GM23338 (cell line): ENCODE data around the gene AGR3. TPM values are rescaled to one million over a fixed set of nuclear protein-coding genes. Genes with fewer than 3 reads are reported as not detected.
"Not testable (repeated sequence)": the region's sequence is repeated elsewhere in the genome, so short reads cannot be mapped to it uniquely, and the experiment has no call there.

ENCODE experiments used
- ATAC-seq: fragments of 200-7000 bp; cut with Tn5 transposase; 3 replicates; pipeline ENCODE4 v1.9.1; 2020
- DNase-seq: peaks from one replicate; pipeline ENCODE4 v3.0.0-alpha.2; 2015; ENCODE audit warnings: low spot score
- H2AFZ ChIP-seq: fragments of 200-600 bp; sonication (generic); 2 replicates; pipeline ENCODE4 v1.8.0; 2016; ENCODE audit warnings: antibody characterized with exemption, mild to moderate bottlenecking, moderate library complexity
- H3F3A ChIP-seq: fragments of 200-600 bp; sonication (generic); replicated peaks from 2 replicates; pipeline ENCODE4 v1.8.0; 2017; ENCODE audit warnings: antibody characterized with exemption, mixed run types, low read depth
- H3K27ac ChIP-seq: fragments of 200-600 bp; sonication (generic); 2 replicates; pipeline ENCODE4 v1.6.1; 2016; ENCODE audit warnings: low read depth
- H3K27me3 ChIP-seq: fragments of 200-600 bp; sonication (generic); 2 replicates; pipeline ENCODE4 v1.8.0; 2016; ENCODE audit warnings: mild to moderate bottlenecking, mixed run types, moderate library complexity; ENCODE audit not compliant: insufficient read depth
- H3K36me3 ChIP-seq: fragments of 200-600 bp; sonication (generic); 2 replicates; pipeline ENCODE4 v1.8.0; 2016; ENCODE audit warnings: mild to moderate bottlenecking; ENCODE audit not compliant: insufficient read depth
- H3K4me1 ChIP-seq: fragments of 200-600 bp; sonication (generic); 2 replicates; pipeline ENCODE4 v1.8.0; 2016; ENCODE audit warnings: mild to moderate bottlenecking, moderate library complexity; ENCODE audit not compliant: insufficient read depth
- H3K4me2 ChIP-seq: fragments of 200-600 bp; sonication (generic); 2 replicates; pipeline ENCODE4 v1.7.1; 2017; ENCODE audit warnings: mixed run types
- H3K4me3 ChIP-seq: fragments of 200-600 bp; sonication (generic); 2 replicates; pipeline ENCODE4 v1.6.1; 2016; ENCODE audit warnings: mixed run types
- H3K79me2 ChIP-seq: fragments of 200-600 bp; sonication (generic); replicated peaks from 2 replicates; pipeline ENCODE4 v1.8.0; 2017; ENCODE audit warnings: mild to moderate bottlenecking; ENCODE audit not compliant: insufficient read depth
- H3K9me2 ChIP-seq: fragments of 200-600 bp; sonication (generic); 2 replicates; pipeline ENCODE4 v1.8.0; 2017; ENCODE audit not compliant: insufficient read depth
- H4K20me1 ChIP-seq: fragments of 200-600 bp; sonication (generic); replicated peaks from 2 replicates; pipeline ENCODE4 v1.8.0; 2017; ENCODE audit warnings: mild to moderate bottlenecking; ENCODE audit not compliant: insufficient read depth
- H3K27ac Mint-ChIP-seq: 2 replicates; pipeline ENCODE4 v1.8.0; 2020; ENCODE audit warnings: inconsistent platforms, mild to moderate bottlenecking, moderate library complexity, mixed read lengths
- H3K27me3 Mint-ChIP-seq: 3 replicates; pipeline ENCODE4 v1.8.0; 2022; ENCODE audit warnings: low read depth, mild to moderate bottlenecking, moderate library complexity, mixed read lengths, inconsistent platforms; ENCODE audit not compliant: insufficient read depth, poor library complexity
- H3K36me3 Mint-ChIP-seq: 3 replicates; pipeline ENCODE4 v1.8.0; 2021; ENCODE audit warnings: low read depth, mild to moderate bottlenecking, inconsistent platforms, moderate library complexity, mixed read lengths
- H3K4me1 Mint-ChIP-seq: 3 replicates; pipeline ENCODE4 v1.8.0; 2020; ENCODE audit warnings: mild to moderate bottlenecking, inconsistent platforms, mixed read lengths
- H3K4me3 Mint-ChIP-seq: 3 replicates; pipeline ENCODE4 v1.8.0; 2021; ENCODE audit warnings: moderate library complexity, mild to moderate bottlenecking, inconsistent platforms, mixed read lengths
- H3K9me3 Mint-ChIP-seq: 3 replicates; pipeline ENCODE4 v1.8.0; 2020; ENCODE audit warnings: moderate library complexity, mild to moderate bottlenecking, inconsistent platforms, mixed read lengths
- CREB1 ChIP-seq: fragments of 250-450 bp; sonication (Bioruptor Pico); IDR thresholded peaks from 2 replicates; pipeline ENCODE4 v1.5.0; 2020; ENCODE audit warnings: low read depth, mild to moderate bottlenecking, moderate library complexity
- EZH2phosphoT487 ChIP-seq: fragments of 200-600 bp; sonication (generic); IDR thresholded peaks from one replicate; pipeline ENCODE4 v1.8.1; 2018; ENCODE audit warnings: antibody characterized with exemption; ENCODE audit not compliant: unreplicated experiment
- JUNB ChIP-seq: IDR thresholded peaks from one replicate; pipeline ENCODE4 v1.6.1; 2016; ENCODE audit warnings: antibody characterized with exemption; ENCODE audit not compliant: unreplicated experiment
- NANOG ChIP-seq: IDR thresholded peaks from 2 replicates; pipeline ENCODE4 v1.6.1; 2016; ENCODE audit warnings: antibody characterized with exemption, borderline replicate concordance
- POLR2AphosphoS5 ChIP-seq: IDR thresholded peaks from 2 replicates; pipeline ENCODE4 v1.6.1; 2016; ENCODE audit warnings: antibody characterized with exemption, low read depth
- ZNF114 ChIP-seq: fragments of 250-450 bp; sonication (Bioruptor Pico); IDR thresholded peaks from 2 replicates; pipeline ENCODE4 v1.5.0; 2020; ENCODE audit warnings: mild to moderate bottlenecking, moderate library complexity
- ZNF331 ChIP-seq: fragments of 250-450 bp; sonication (Bioruptor Pico); IDR thresholded peaks from 2 replicates; pipeline ENCODE4 v1.5.0; 2020; ENCODE audit warnings: low read depth, mild to moderate bottlenecking, moderate library complexity
- polyA plus RNA-seq: library from polyadenylated mRNA; unstranded; fragments of >200 nt; fragmentation: Nextera tagmentation; extraction: Ambion mirVana; gene quantifications from 2 replicates; pipeline ENCODE4 v1.2.1, GENCODE V29; 2016
- total RNA-seq: library from RNA; depleted of rRNA; stranded (reverse); fragments of >200 nt; shearing (Covaris generic); gene quantifications from 2 replicates; pipeline ENCODE4 v1.2.3, GENCODE V29; 2014
- TF ChIP-seq, protein P1 (sequence below): fragments of 250-450 bp; sonication (Bioruptor Pico); IDR thresholded peaks from 2 replicates; pipeline ENCODE4 v1.5.0; 2020; ENCODE audit warnings: mild to moderate bottlenecking, moderate library complexity
- TF ChIP-seq, protein P2 (sequence below): IDR thresholded peaks from 2 replicates; pipeline ENCODE4 v1.6.1; 2016; ENCODE audit warnings: antibody characterized with exemption
- TF ChIP-seq, protein P3 (sequence below): IDR thresholded peaks from one replicate; pipeline ENCODE4 v1.6.1; 2018; ENCODE audit warnings: antibody characterized with exemption; ENCODE audit not compliant: unreplicated experiment

Gene AGR3
- total and polyA plus RNA-seq, 2 experiments from 2014 or later = not detected

DNA sequence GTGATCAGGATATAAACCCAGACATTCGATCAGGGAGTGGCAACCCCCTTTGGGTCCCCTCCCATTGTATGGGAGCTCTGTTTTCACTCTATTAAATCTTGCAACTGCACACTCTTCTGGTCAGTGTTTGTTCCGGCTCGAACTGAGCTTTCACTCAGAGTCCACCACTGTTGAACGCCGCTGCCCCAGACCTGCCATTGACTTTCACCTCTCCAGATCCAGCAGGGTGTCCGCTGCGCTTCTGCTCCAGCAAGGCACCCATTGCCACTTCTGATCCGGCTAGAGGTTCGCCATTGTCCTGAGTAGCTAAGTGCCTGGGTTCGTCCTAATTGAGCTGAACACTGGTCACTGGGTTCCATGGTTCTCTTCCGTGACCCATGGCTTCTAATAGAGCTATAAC, 28.6 kb downstream of the AGR3 start:
- not testable (repeated sequence) for H3K27me3 Mint-ChIP-seq, H3K4me3 ChIP-seq, H3K36me3 Mint-ChIP-seq, H3F3A ChIP-seq, H3K4me3 Mint-ChIP-seq, H3K27ac Mint-ChIP-seq, H3K79me2 ChIP-seq, H3K27ac ChIP-seq, ATAC-seq, DNase-seq, H3K4me1 ChIP-seq, H3K36me3 ChIP-seq, H3K9me2 ChIP-seq, H3K9me3 Mint-ChIP-seq, H3K27me3 ChIP-seq, H3K4me1 Mint-ChIP-seq, H3K4me2 ChIP-seq, H4K20me1 ChIP-seq
- H2AFZ ChIP-seq = peak overlapping the region; percentile 43; the same call in 1 of the 2 replicates

DNA sequence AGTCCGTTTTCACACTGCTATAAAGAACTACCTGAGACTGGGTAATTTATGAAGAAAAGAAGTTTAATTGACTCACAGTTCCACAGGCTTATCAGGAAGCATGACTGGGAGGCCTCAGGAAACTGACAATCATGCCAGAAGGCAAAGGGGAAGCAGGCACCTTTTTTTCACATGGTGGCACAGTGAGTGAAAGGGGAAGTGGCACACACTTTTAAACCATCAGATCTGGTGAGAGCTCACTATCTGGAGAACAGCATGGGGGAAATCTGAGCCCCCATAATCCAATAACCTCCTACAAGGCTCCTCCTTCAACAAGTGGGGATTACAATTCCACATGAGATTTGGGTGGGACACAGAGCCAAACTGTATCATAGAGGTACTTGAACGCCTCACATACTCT, 30.0 kb downstream of the AGR3 start:
- Mint-ChIP-seq H3K9me3 (no peaks in the 10 kb centered on the region), H3K27me3 (peaks cover 3% of the 10 kb centered on the region), H3K4me1 (peaks cover 3% of the 10 kb centered on the region; the same call in 1 of the 3 replicates), H3K27ac (no peak overlapping the region), H3K4me3 (no peak overlapping the region), H3K36me3 (no peaks in the 10 kb centered on the region; the same call in 2 of the 3 replicates)
- no peak overlapping the region for H2AFZ ChIP-seq
- no peaks in the 10 kb centered on the region for H3K36me3 ChIP-seq
- H3K27ac ChIP-seq = no peak overlapping the region
- H3K9me2 ChIP-seq = peaks cover 8% of the 10 kb centered on the region
- no peak overlapping the region for H3K4me3 ChIP-seq
- ATAC-seq = no peak
- H4K20me1 ChIP-seq = no peaks in the 10 kb centered on the region
- no peak for DNase-seq
- no peaks in the 10 kb centered on the region for H3K79me2 ChIP-seq
- H3K27me3 ChIP-seq = no peaks in the 10 kb centered on the region
- H3K4me2 ChIP-seq = no peak overlapping the region
- H3F3A ChIP-seq = no peaks in the 10 kb centered on the region
- no peaks in the 10 kb centered on the region; the same call in 1 of the 2 replicates for H3K4me1 ChIP-seq
- TF ChIP-seq, protein P1, sequence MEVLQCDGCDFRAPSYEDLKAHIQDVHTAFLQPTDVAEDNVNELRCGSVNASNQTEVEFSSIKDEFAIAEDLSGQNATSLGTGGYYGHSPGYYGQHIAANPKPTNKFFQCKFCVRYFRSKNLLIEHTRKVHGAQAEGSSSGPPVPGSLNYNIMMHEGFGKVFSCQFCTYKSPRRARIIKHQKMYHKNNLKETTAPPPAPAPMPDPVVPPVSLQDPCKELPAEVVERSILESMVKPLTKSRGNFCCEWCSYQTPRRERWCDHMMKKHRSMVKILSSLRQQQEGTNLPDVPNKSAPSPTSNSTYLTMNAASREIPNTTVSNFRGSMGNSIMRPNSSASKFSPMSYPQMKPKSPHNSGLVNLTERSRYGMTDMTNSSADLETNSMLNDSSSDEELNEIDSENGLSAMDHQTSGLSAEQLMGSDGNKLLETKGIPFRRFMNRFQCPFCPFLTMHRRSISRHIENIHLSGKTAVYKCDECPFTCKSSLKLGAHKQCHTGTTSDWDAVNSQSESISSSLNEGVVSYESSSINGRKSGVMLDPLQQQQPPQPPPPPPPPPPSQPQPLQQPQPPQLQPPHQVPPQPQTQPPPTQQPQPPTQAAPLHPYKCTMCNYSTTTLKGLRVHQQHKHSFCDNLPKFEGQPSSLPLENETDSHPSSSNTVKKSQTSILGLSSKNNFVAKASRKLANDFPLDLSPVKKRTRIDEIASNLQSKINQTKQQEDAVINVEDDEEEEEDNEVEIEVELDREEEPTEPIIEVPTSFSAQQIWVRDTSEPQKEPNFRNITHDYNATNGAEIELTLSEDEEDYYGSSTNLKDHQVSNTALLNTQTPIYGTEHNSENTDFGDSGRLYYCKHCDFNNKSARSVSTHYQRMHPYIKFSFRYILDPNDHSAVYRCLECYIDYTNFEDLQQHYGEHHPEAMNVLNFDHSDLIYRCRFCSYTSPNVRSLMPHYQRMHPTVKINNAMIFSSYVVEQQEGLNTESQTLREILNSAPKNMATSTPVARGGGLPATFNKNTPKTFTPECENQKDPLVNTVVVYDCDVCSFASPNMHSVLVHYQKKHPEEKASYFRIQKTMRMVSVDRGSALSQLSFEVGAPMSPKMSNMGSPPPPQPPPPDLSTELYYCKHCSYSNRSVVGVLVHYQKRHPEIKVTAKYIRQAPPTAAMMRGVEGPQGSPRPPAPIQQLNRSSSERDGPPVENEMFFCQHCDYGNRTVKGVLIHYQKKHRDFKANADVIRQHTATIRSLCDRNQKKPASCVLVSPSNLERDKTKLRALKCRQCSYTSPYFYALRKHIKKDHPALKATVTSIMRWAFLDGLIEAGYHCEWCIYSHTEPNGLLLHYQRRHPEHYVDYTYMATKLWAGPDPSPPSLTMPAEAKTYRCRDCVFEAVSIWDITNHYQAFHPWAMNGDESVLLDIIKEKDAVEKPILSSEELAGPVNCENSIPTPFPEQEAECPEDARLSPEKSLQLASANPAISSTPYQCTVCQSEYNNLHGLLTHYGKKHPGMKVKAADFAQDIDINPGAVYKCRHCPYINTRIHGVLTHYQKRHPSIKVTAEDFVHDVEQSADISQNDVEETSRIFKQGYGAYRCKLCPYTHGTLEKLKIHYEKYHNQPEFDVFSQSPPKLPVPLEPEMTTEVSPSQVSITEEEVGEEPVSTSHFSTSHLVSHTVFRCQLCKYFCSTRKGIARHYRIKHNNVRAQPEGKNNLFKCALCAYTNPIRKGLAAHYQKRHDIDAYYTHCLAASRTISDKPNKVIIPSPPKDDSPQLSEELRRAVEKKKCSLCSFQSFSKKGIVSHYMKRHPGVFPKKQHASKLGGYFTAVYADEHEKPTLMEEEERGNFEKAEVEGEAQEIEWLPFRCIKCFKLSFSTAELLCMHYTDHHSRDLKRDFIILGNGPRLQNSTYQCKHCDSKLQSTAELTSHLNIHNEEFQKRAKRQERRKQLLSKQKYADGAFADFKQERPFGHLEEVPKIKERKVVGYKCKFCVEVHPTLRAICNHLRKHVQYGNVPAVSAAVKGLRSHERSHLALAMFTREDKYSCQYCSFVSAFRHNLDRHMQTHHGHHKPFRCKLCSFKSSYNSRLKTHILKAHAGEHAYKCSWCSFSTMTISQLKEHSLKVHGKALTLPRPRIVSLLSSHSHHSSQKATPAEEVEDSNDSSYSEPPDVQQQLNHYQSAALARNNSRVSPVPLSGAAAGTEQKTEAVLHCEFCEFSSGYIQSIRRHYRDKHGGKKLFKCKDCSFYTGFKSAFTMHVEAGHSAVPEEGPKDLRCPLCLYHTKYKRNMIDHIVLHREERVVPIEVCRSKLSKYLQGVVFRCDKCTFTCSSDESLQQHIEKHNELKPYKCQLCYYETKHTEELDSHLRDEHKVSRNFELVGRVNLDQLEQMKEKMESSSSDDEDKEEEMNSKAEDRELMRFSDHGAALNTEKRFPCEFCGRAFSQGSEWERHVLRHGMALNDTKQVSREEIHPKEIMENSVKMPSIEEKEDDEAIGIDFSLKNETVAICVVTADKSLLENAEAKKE (CRISPR knock-in tag) = no peak
- no peak for TF ChIP-seq NANOG
- no peak for TF ChIP-seq POLR2AphosphoS5
- no peak for TF ChIP-seq JUNB
- TF ChIP-seq CREB1 (CRISPR knock-in tag) = no peak
- TF ChIP-seq, protein P2, sequence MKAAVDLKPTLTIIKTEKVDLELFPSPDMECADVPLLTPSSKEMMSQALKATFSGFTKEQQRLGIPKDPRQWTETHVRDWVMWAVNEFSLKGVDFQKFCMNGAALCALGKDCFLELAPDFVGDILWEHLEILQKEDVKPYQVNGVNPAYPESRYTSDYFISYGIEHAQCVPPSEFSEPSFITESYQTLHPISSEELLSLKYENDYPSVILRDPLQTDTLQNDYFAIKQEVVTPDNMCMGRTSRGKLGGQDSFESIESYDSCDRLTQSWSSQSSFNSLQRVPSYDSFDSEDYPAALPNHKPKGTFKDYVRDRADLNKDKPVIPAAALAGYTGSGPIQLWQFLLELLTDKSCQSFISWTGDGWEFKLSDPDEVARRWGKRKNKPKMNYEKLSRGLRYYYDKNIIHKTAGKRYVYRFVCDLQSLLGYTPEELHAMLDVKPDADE = no peak
- TF ChIP-seq ZNF114 = no peak
- TF ChIP-seq EZH2phosphoT487 = no peak
- TF ChIP-seq ZNF331 (CRISPR knock-in tag) = no peak
- TF ChIP-seq, protein P3, sequence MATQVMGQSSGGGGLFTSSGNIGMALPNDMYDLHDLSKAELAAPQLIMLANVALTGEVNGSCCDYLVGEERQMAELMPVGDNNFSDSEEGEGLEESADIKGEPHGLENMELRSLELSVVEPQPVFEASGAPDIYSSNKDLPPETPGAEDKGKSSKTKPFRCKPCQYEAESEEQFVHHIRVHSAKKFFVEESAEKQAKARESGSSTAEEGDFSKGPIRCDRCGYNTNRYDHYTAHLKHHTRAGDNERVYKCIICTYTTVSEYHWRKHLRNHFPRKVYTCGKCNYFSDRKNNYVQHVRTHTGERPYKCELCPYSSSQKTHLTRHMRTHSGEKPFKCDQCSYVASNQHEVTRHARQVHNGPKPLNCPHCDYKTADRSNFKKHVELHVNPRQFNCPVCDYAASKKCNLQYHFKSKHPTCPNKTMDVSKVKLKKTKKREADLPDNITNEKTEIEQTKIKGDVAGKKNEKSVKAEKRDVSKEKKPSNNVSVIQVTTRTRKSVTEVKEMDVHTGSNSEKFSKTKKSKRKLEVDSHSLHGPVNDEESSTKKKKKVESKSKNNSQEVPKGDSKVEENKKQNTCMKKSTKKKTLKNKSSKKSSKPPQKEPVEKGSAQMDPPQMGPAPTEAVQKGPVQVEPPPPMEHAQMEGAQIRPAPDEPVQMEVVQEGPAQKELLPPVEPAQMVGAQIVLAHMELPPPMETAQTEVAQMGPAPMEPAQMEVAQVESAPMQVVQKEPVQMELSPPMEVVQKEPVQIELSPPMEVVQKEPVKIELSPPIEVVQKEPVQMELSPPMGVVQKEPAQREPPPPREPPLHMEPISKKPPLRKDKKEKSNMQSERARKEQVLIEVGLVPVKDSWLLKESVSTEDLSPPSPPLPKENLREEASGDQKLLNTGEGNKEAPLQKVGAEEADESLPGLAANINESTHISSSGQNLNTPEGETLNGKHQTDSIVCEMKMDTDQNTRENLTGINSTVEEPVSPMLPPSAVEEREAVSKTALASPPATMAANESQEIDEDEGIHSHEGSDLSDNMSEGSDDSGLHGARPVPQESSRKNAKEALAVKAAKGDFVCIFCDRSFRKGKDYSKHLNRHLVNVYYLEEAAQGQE = no peak
